Liver (tissue), 9 donors: ENCODE results near the gene GRIN1. TPM values are rescaled to one million over a fixed set of nuclear protein-coding genes. Genes with fewer than 3 reads are reported as not detected.

Source experiments
- DNase-seq: peaks from one replicate; pipeline ENCODE4 v3.0.0-alpha.2; 2017; ENCODE audit warnings: low spot score
- H3K27ac ChIP-seq, 2 donors: one replicate each; pipeline ENCODE4 v1.7.0; 2013; ENCODE audit warnings: inconsistent platforms in 2 of 2, low read length in 2 of 2, control low read depth in 1 of 2, low read depth in 1 of 2, mild to moderate bottlenecking in 1 of 2
- H3K27me3 ChIP-seq, 4 donors: one replicate each; pipeline versions ENCODE4 v1.6.1 to v1.7.0; 2013; ENCODE audit warnings: low read length in 3 of 4, inconsistent platforms in 1 of 4, mild to moderate bottlenecking in 1 of 4, moderate library complexity in 1 of 4; ENCODE audit not compliant: control insufficient read depth in 4 of 4, insufficient read depth in 4 of 4
- H3K36me3 ChIP-seq, 4 donors: one replicate each; pipeline versions ENCODE4 v1.6.1 to v1.7.0; 2013; ENCODE audit warnings: low read length in 3 of 4, mild to moderate bottlenecking in 3 of 4, low read depth in 1 of 4, moderate library complexity in 1 of 4; ENCODE audit not compliant: control insufficient read depth in 4 of 4, insufficient read depth in 3 of 4
- H3K4me1 ChIP-seq, 4 donors: one replicate each; pipeline versions ENCODE4 v1.6.1 to v1.7.0; 2013; ENCODE audit warnings: low read length in 3 of 4, mild to moderate bottlenecking in 3 of 4, moderate library complexity in 1 of 4; ENCODE audit not compliant: control insufficient read depth in 4 of 4, insufficient read depth in 4 of 4
- H3K4me3 ChIP-seq, 3 donors: one replicate each; pipeline versions ENCODE4 v1.6.1 to v1.7.0; 2013; ENCODE audit warnings: low read length in 3 of 3, control low read depth in 1 of 3, low read depth in 1 of 3, mild to moderate bottlenecking in 1 of 3
- H3K9ac ChIP-seq, 2 donors: one replicate each; pipeline ENCODE4 v1.7.0; 2013; ENCODE audit warnings: low read length in 2 of 2, mild to moderate bottlenecking in 2 of 2, moderate library complexity in 2 of 2, control low read depth in 1 of 2, low read depth in 1 of 2
- H3K9me3 ChIP-seq, 4 donors: one replicate each; pipeline versions ENCODE4 v1.6.1 to v1.7.0; 2013; ENCODE audit warnings: low read length in 3 of 4; ENCODE audit not compliant: control insufficient read depth in 4 of 4
- ATF3 ChIP-seq: IDR thresholded peaks from 2 replicates; pipeline ENCODE4 v1.6.1; 2016; ENCODE audit warnings: antibody characterized with exemption
- CTCF ChIP-seq: fragments of 150-350 bp; IDR thresholded peaks from 2 replicates; pipeline ENCODE4 v1.5.1; 2017; ENCODE audit warnings: improper control_type of control experiment, low read depth, low read length; ENCODE audit not compliant: missing input control
- EGR1 ChIP-seq, 2 donors: IDR thresholded peaks; 2 replicates each; pipeline ENCODE4 v1.6.1; 2016 to 2018; ENCODE audit warnings: antibody characterized with exemption in 2 of 2, low read depth in 2 of 2
- FOXA2 ChIP-seq: IDR thresholded peaks from 2 replicates; pipeline ENCODE4 v1.6.1; 2016; ENCODE audit warnings: antibody characterized with exemption
- GABPA ChIP-seq, 2 donors: IDR thresholded peaks in 1 of 2; conservative IDR thresholded peaks in 1 of 2; 2 replicates each; pipeline ENCODE4 v1.6.1; 2016; ENCODE audit warnings: antibody characterized with exemption in 2 of 2, mild to moderate bottlenecking in 1 of 2, moderate library complexity in 1 of 2
- HNF4A ChIP-seq, 2 donors: conservative IDR thresholded peaks; 2 replicates each; pipeline ENCODE4 v1.6.1; 2016; ENCODE audit warnings: antibody characterized with exemption in 2 of 2, mild to moderate bottlenecking in 2 of 2
- HNF4G ChIP-seq: IDR thresholded peaks from 2 replicates; pipeline ENCODE4 v1.6.1; 2016; ENCODE audit warnings: antibody characterized with exemption
- JUND ChIP-seq, 2 donors: IDR thresholded peaks; 2 replicates each; pipeline ENCODE4 v1.6.1; 2016; ENCODE audit warnings: antibody characterized with exemption in 2 of 2
- NR2F2 ChIP-seq: IDR thresholded peaks from 2 replicates; pipeline ENCODE4 v1.6.1; 2016; ENCODE audit warnings: antibody characterized with exemption
- RAD21 ChIP-seq, 2 donors: IDR thresholded peaks; 2 replicates each; pipeline ENCODE4 v1.6.1; 2016; ENCODE audit warnings: antibody characterized with exemption in 2 of 2, mild to moderate bottlenecking in 2 of 2
- REST ChIP-seq: IDR thresholded peaks from 2 replicates; pipeline ENCODE4 v1.6.1; 2016; ENCODE audit warnings: antibody characterized with exemption, mild to moderate bottlenecking
- RXRA ChIP-seq, 2 donors: IDR thresholded peaks; 2 replicates each; pipeline ENCODE4 v1.6.1; 2017 to 2018; ENCODE audit warnings: antibody characterized with exemption in 2 of 2, mild to moderate bottlenecking in 1 of 2
- TAF1 ChIP-seq: conservative IDR thresholded peaks from 2 replicates; pipeline ENCODE4 v1.6.1; 2016; ENCODE audit warnings: antibody characterized with exemption, mild to moderate bottlenecking
- YY1 ChIP-seq: IDR thresholded peaks from 2 replicates; pipeline ENCODE4 v1.6.1; 2016; ENCODE audit warnings: antibody characterized with exemption, mild to moderate bottlenecking
- WGBS: extraction: QIAGEN DNeasy Blood & Tissue Kit; methylation state at CpG from one replicate; pipeline ENCODE4 v1.1.7; 2013; 5-methylcytosine and 5-hydroxymethylcytosine counted together
- polyA plus RNA-seq, 2 donors: library from polyadenylated mRNA; stranded (reverse) in 1 of 2; unstranded in 1 of 2; fragments of 200-250 nt in 1 of 2; fragments of >200 nt in 1 of 2; fragmentation: Nextera tagmentation in 1 of 2; extraction: Ambion mirVana in 1 of 2; gene quantifications; one replicate each; pipeline versions ENCODE4 v1.2.1 to v1.2.3, GENCODE V29; 2013 to 2015
- total RNA-seq, 2 donors: library from RNA; depleted of rRNA; stranded (reverse); fragments of >200 nt; gene quantifications; one replicate each; pipeline ENCODE4 v1.2.3, GENCODE V29; 2014
- donor health status: healthy.
- donor health status: healthy.
- donor health status: healthy.
- donor health status: healthy.
- donor health status: healthy.

GRIN1 gene
- total and polyA plus RNA-seq, 4 donors: 0.05 TPM; not detected in 3

GRCh38 chr9:137202966-137203365 lies 64.0 kb downstream of the GRIN1 start (continued):
- no peak for TF ChIP-seq REST
- no peak for TF ChIP-seq RXRA (IDR thresholded peaks at IDR 0.05)
- TF ChIP-seq HNF4A (conservative IDR thresholded peaks at IDR 0.05): peak; percentile 26 to 46
- no peak for TF ChIP-seq HNF4G
- peak; percentile 3 for TF ChIP-seq NR2F2

GRCh38 chr9:137204731-137205125 lies 65.8 kb downstream of the GRIN1 start:
- 11% methylated on average over 21 of the region's 21 CpGs for WGBS
- peaks cover 25 to 62% (median 55%) of the 10 kb centered on the region in 4 donors for H3K4me1 ChIP-seq

GRCh38 chr9:137205126-137206069 lies 66.4 kb downstream of the GRIN1 start, which contains the start of the genes NDOR1 and TMEM203:
Gene NDOR1 (plus strand): TSS chr9:137205700. CDS start chr9:137205778, 78 bp downstream.
Gene TMEM203 (minus strand): TSS chr9:137205648. CDS start chr9:137205414, 234 bp downstream.
- Histone ChIP-seq H3K9me3 (no peaks in the 10 kb centered on the region), H3K27me3 (no peaks in the 10 kb centered on the region), H3K9ac (peak within 1 kb of the TSS; percentile 64 to 82), H3K27ac (peak within 1 kb of the TSS; percentile 45 to 73), H3K36me3 (peaks cover 0 to 5% (median 0%) of the 10 kb centered on the region in 4 donors), H3K4me3 (peak within 1 kb of the TSS; percentile 90 to 98 (median 96)), H3K4me1 (peaks cover 25 to 62% (median 55%) of the 10 kb centered on the region in 4 donors)
- under 1% methylated on average over 98 of the region's 98 CpGs for WGBS
- peak; percentile 95 for DNase-seq
- TF ChIP-seq NR2F2 (no peak), HNF4A (conservative IDR thresholded peaks at IDR 0.05) (no peak), TAF1 (no peak), GABPA (IDR thresholded peaks at IDR 0.05 in 1 of 2, conservative IDR thresholded peaks at IDR 0.05 in 1 of 2) (peak; percentile 84 to 96), FOXA2 (no peak), RAD21 (IDR thresholded peaks at IDR 0.05) (peak in 1 of 2 donors; percentile 16), REST (no peak), EGR1 (IDR thresholded peaks at IDR 0.05; ENCODE audit: low read depth in 2 of 2) (no peak), RXRA (IDR thresholded peaks at IDR 0.05) (no peak), ATF3 (no peak)

More at GRCh38 chr9:137204731-137205125, 65.8 kb downstream of the GRIN1 start:
- Histone ChIP-seq H3K9ac (peak overlapping the region; percentile 29 to 82), H3K27ac (peak overlapping the region in 1 of 2 donors; percentile 45), H3K9me3 (no peaks in the 10 kb centered on the region), H3K27me3 (no peaks in the 10 kb centered on the region), H3K36me3 (peaks cover 0 to 5% (median 0%) of the 10 kb centered on the region in 4 donors), H3K4me3 (peak overlapping the region; percentile 90 to 98 (median 96))
- TF ChIP-seq YY1: no peak
- TF ChIP-seq NR2F2: no peak
- TF ChIP-seq CTCF: no peak
- TF ChIP-seq HNF4A (conservative IDR thresholded peaks at IDR 0.05): no peak
- no peak for TF ChIP-seq JUND (IDR thresholded peaks at IDR 0.05)
- no peak for DNase-seq
